GM13976 (cell line): ENCODE data around the gene KLHL29.

Experiments
- DNase-seq: peaks from one replicate; pipeline ENCODE4 v3.0.0; 2012; ENCODE audit warnings: low spot score
- CTCF ChIP-seq: IDR thresholded peaks from 2 replicates; pipeline ENCODE4 v1.5.1; 2012; ENCODE audit warnings: borderline replicate concordance, mild to moderate bottlenecking; ENCODE audit not compliant: insufficient read depth; ENCODE audit errors: extremely low read depth, missing control alignments, control extremely low read depth
- in situ Hi-C: fragments of 300-500 bp; cut with MboI; formaldehyde crosslinking; loops from one replicate; pipeline ENCODE4 v1.12.0; 2022; ENCODE audit warnings: low sequenced_read_pairs, mixed read lengths, inconsistent platforms; ENCODE audit not compliant: unreplicated experiment

Gene KLHL29

GRCh38 chr2:23526114-23526513, 141.1 kb downstream of the KLHL29 start:
- no peak for DNase-seq
- TF ChIP-seq CTCF: no peak
- in situ Hi-C loops: no loop called here

- DNase-seq: no peak
- no peak for TF ChIP-seq CTCF
- in situ Hi-C loops: no loop called here
These were observed 142.1 kb downstream of the KLHL29 start for GRCh38 chr2:23526835-23527790.

- in situ Hi-C loops: no loop called here
- no peak for DNase-seq
- TF ChIP-seq CTCF: no peak
These were observed 143.2 kb downstream of the KLHL29 start for GRCh38 chr2:23528171-23528570.

- no peak for DNase-seq
- no peak for TF ChIP-seq CTCF
- in situ Hi-C loops: no loop called here
These were observed 143.7 kb downstream of the KLHL29 start for GRCh38 chr2:23528690-23529089.

- no peak for DNase-seq
- TF ChIP-seq CTCF: no peak
- in situ Hi-C loops: no loop called here
These were observed 144.7 kb downstream of the KLHL29 start for GRCh38 chr2:23529659-23530058.

GRCh38 chr2:23530206-23530908, 145.4 kb downstream of the KLHL29 start:
- in situ Hi-C loops: no loop called here
- TF ChIP-seq CTCF: no peak
- DNase-seq: no peak
